CD14-positive monocyte (primary cell): ENCODE measurements around the gene SKOR2. TPM values are rescaled to one million over a fixed set of nuclear protein-coding genes. Genes with fewer than 3 reads are reported as not detected.

Experiments
- DNase-seq, 3 donors: peaks; one replicate each; pipeline ENCODE4 v3.0.0-alpha.2; 2011 to 2022
- H2AFZ ChIP-seq: 2 replicates; pipeline ENCODE4 v1.6.0; 2012; ENCODE audit warnings: mild to moderate bottlenecking, low read depth, low read length, inconsistent platforms; ENCODE audit not compliant: insufficient read depth, poor library complexity, severe bottlenecking
- H3K27ac ChIP-seq, 2 donors: 1 replicate in 1 of 2; 2 replicates in 1 of 2; pipeline ENCODE4 v1.5.1; 2012 to 2013; ENCODE audit warnings: low read length in 2 of 2, control low read depth in 1 of 2, inconsistent platforms in 1 of 2, low read depth in 1 of 2, mild to moderate bottlenecking in 1 of 2
- H3K27me3 ChIP-seq, 2 donors: one replicate each; pipeline versions ENCODE4 v1.6.0 to v1.6.1; 2011 to 2013; ENCODE audit warnings: low read length in 2 of 2; ENCODE audit not compliant: control insufficient read depth in 2 of 2, insufficient read depth in 2 of 2
- H3K36me3 ChIP-seq, 2 donors: replicated peaks in 1 of 2; 1 replicate in 1 of 2; 2 replicates in 1 of 2; pipeline versions ENCODE4 v1.5.1 to v1.6.1; 2012 to 2013; ENCODE audit warnings: low read length in 2 of 2, control low read depth in 1 of 2, inconsistent platforms in 1 of 2, mild to moderate bottlenecking in 1 of 2; ENCODE audit not compliant: insufficient read depth in 2 of 2, control insufficient read depth in 1 of 2
- H3K4me1 ChIP-seq, 2 donors: 1 replicate in 1 of 2; 2 replicates in 1 of 2; pipeline versions ENCODE4 v1.5.1 to v1.6.1; 2012 to 2013; ENCODE audit warnings: low read length in 2 of 2, control low read depth in 1 of 2, inconsistent platforms in 1 of 2, mild to moderate bottlenecking in 1 of 2, moderate library complexity in 1 of 2; ENCODE audit not compliant: insufficient read depth in 2 of 2, control insufficient read depth in 1 of 2
- H3K4me2 ChIP-seq: replicated peaks from 2 replicates; pipeline ENCODE3; 2012; ENCODE audit warnings: low read length, moderate library complexity, mild to moderate bottlenecking; ENCODE audit not compliant: poor library complexity, severe bottlenecking; ENCODE audit errors: extremely low read depth
- H3K4me3 ChIP-seq, 3 experiments: fragments of 200-600 bp in 1 of 3; sonication (generic) in 1 of 3; replicated peaks in 1 of 3; 1 replicate in 2 of 3; 2 replicates in 1 of 3; pipeline ENCODE4 v1.5.1; 2011 to 2013; ENCODE audit warnings: low read length in 3 of 3, mild to moderate bottlenecking in 3 of 3, control low read depth in 2 of 3, low read depth in 2 of 3, inconsistent platforms in 1 of 3, moderate library complexity in 1 of 3
- H3K79me2 ChIP-seq: 2 replicates; pipeline ENCODE4 v1.6.0; 2012; ENCODE audit warnings: mild to moderate bottlenecking, control low read depth, inconsistent platforms, low read length, moderate library complexity; ENCODE audit not compliant: insufficient read depth
- H3K9ac ChIP-seq: 2 replicates; pipeline ENCODE4 v1.6.0; 2017; ENCODE audit warnings: low read length, mild to moderate bottlenecking; ENCODE audit not compliant: insufficient read depth, poor library complexity, severe bottlenecking
- H3K9me3 ChIP-seq, 2 donors: replicated peaks in 1 of 2; 1 replicate in 1 of 2; 2 replicates in 1 of 2; pipeline versions ENCODE4 v1.5.1 to v1.6.1; 2012 to 2013; ENCODE audit warnings: low read length in 2 of 2, control low read depth in 1 of 2; ENCODE audit not compliant: control insufficient read depth in 1 of 2, insufficient read depth in 1 of 2
- H4K20me1 ChIP-seq: 2 replicates; pipeline ENCODE4 v1.6.0; 2012; ENCODE audit warnings: mild to moderate bottlenecking, low read length, control low read depth, moderate library complexity; ENCODE audit not compliant: insufficient read depth
- H3K27ac Mint-ChIP-seq, 7 donors: one replicate each; pipeline ENCODE4 v1.8.0; 2020; ENCODE audit warnings: mild to moderate bottlenecking in 7 of 7, mixed read lengths in 7 of 7, moderate library complexity in 6 of 7, inconsistent platforms in 2 of 7
- H3K27me3 Mint-ChIP-seq, 3 donors: one replicate each; pipeline ENCODE4 v1.8.0; 2021 to 2022; ENCODE audit warnings: low read depth in 3 of 3, mild to moderate bottlenecking in 3 of 3, mixed read lengths in 3 of 3, moderate library complexity in 3 of 3, inconsistent platforms in 1 of 3
- H3K36me3 Mint-ChIP-seq, 2 donors: one replicate each; pipeline ENCODE4 v1.8.0; 2020; ENCODE audit warnings: mixed read lengths in 2 of 2, inconsistent platforms in 1 of 2, mild to moderate bottlenecking in 1 of 2
- H3K4me1 Mint-ChIP-seq: one replicate; pipeline ENCODE4 v1.8.0; 2020; ENCODE audit warnings: mild to moderate bottlenecking, mixed read lengths
- H3K4me3 Mint-ChIP-seq, 2 donors: one replicate each; pipeline ENCODE4 v1.8.0; 2020; ENCODE audit warnings: mild to moderate bottlenecking in 2 of 2, mixed read lengths in 2 of 2, moderate library complexity in 1 of 2
- H3K9me3 Mint-ChIP-seq, 7 donors: one replicate each; pipeline ENCODE4 v1.8.0; 2020 to 2022; ENCODE audit warnings: mixed read lengths in 7 of 7, mild to moderate bottlenecking in 6 of 7, moderate library complexity in 6 of 7, inconsistent platforms in 2 of 7
- WGBS: methylation state at CpG from one replicate; pipeline ENCODE4 v1.1.5; 2013; ENCODE audit warnings: missing lambda C conversion rate; ENCODE audit not compliant: insufficient coverage; 5-methylcytosine and 5-hydroxymethylcytosine counted together
- intact Hi-C, 2 donors: fragments of 100-400 bp; cut with micrococcal nuclease; formaldehyde crosslinking; loops; one replicate each; pipeline versions ENCODE4 v1.15.0 to v1.15.1; 2023
- polyA plus RNA-seq, 3 donors: library from polyadenylated mRNA; depleted of rRNA in 1 of 3; unstranded in 2 of 3; stranded (reverse) in 1 of 3; fragments of 300-500 nt in 2 of 3; fragments of >200 nt in 1 of 3; fragmentation: Illumina TruSeq in 2 of 3; gene quantifications; 1 replicate in 2 of 3; 2 replicates in 1 of 3; pipeline ENCODE4 v1.2.3, GENCODE V29; 2012 to 2021
- TF ChIP-seq, protein P1 (sequence below): fragments of 200-600 bp; IDR thresholded peaks from one replicate; pipeline ENCODE4 v1.8.0; 2022; ENCODE audit warnings: antibody characterized with exemption, mild to moderate bottlenecking

Gene SKOR2
- polyA plus RNA-seq, 3 donors: not detected

DNA sequence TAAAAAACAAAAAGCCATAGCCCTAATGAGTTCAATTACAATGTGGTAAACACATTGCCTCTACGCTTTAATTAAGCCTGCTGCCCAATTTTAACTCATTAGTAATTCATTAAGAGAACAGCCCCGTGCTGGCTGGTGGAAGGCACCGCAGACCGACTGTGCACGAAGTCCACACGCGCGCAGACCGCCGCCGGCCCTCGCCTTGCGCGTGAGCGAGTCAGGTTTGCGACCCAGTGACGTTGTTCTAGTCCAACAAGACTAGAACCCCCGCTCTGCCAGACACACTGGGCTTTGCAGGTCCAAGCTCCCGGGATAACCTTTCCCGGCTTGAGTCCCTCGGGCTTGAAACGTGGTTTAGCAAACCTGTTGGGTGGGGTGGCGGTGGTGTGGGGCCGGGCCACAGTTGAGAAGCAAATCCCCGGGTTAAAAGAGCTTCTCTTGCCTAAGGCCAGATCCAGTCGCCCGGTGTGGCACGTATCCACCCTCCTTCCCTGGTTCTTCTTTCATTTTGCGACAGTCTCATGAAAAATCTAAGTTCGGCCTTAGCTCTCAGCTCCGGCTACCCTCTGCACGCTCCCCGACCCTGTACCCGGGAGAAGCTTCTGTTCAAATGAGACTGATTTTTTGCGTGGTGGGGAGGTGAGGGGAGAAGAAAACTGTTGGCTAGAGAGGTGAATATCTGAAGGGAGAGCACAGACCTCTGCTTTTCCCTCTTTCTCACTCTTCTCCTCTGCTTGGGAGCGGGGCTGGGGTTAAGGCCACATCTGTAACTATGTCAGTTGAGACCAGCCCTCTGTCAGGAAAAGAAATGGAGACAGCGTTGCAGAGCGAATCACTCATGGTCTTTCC lies 11.1 kb upstream of the SKOR2 start:
- Histone ChIP-seq H3K36me3 (no peaks in the 10 kb centered on the region), H3K27ac (no peak overlapping the region), H3K79me2 (no peaks in the 10 kb centered on the region), H3K9me3 (peaks cover 0 to 38% of the 10 kb centered on the region in 2 donors), H2AFZ (no peak overlapping the region), H3K4me1 (no peaks in the 10 kb centered on the region), H3K27me3 (peaks cover 42 to 68% of the 10 kb centered on the region in 2 donors), H3K4me2 (no peak overlapping the region), H3K9ac (no peak overlapping the region), H3K4me3 (no peak overlapping the region), H4K20me1 (no peaks in the 10 kb centered on the region)
- intact Hi-C loops: no loop called here
- DNase-seq: no peak
- Mint-ChIP-seq H3K9me3 (peaks cover 0 to 31% (median 22%) of the 10 kb centered on the region in 7 donors), H3K36me3 (peaks cover 0 to 2% of the 10 kb centered on the region in 2 donors), H3K4me3 (peak overlapping the region in 1 of 2 donors; percentile 82), H3K4me1 (no peaks in the 10 kb centered on the region), H3K27ac (no peak overlapping the region), H3K27me3 (peaks cover 63 to 71% (median 67%) of the 10 kb centered on the region in 3 donors)
- 8% methylated on average over 22 of the region's 38 CpGs for WGBS
- TF ChIP-seq, protein P1, sequence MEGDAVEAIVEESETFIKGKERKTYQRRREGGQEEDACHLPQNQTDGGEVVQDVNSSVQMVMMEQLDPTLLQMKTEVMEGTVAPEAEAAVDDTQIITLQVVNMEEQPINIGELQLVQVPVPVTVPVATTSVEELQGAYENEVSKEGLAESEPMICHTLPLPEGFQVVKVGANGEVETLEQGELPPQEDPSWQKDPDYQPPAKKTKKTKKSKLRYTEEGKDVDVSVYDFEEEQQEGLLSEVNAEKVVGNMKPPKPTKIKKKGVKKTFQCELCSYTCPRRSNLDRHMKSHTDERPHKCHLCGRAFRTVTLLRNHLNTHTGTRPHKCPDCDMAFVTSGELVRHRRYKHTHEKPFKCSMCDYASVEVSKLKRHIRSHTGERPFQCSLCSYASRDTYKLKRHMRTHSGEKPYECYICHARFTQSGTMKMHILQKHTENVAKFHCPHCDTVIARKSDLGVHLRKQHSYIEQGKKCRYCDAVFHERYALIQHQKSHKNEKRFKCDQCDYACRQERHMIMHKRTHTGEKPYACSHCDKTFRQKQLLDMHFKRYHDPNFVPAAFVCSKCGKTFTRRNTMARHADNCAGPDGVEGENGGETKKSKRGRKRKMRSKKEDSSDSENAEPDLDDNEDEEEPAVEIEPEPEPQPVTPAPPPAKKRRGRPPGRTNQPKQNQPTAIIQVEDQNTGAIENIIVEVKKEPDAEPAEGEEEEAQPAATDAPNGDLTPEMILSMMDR: no peak

DNA sequence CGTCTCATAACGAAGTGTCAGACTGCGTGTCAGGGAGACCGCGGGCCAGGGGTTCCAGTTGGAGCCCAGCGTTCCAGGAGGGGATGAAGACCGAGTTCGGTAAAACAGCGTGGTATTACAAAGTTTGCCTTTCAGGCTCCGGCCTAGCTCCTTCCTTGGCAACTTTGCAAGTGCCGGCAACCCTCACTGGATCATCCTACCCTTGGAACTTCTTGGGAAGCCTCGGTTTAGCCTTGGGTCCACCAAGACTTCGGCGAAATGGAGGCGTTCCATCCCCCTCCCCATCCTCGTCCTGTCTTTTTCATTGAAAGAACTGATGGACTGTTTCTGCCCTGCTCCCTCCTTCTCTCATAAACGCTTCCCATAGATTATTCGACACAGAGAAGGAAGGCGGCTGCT lies 10.4 kb upstream of the SKOR2 start:
- no peak overlapping the region for H3K27ac Mint-ChIP-seq

More for the DNA sequence above, 10.4 kb upstream of the SKOR2 start:
- Histone ChIP-seq H4K20me1 (no peaks in the 10 kb centered on the region), H3K4me1 (no peaks in the 10 kb centered on the region), H3K4me3 (no peak overlapping the region), H3K4me2 (no peak overlapping the region), H3K27me3 (peaks cover 43 to 72% of the 10 kb centered on the region in 2 donors), H3K9me3 (peaks cover 0 to 38% of the 10 kb centered on the region in 2 donors), H3K9ac (no peak overlapping the region), H3K79me2 (no peaks in the 10 kb centered on the region), H3K27ac (no peak overlapping the region), H2AFZ (no peak overlapping the region), H3K36me3 (no peaks in the 10 kb centered on the region)
- Mint-ChIP-seq H3K4me1 (no peaks in the 10 kb centered on the region), H3K36me3 (peaks cover 0 to 2% of the 10 kb centered on the region in 2 donors), H3K4me3 (peak overlapping the region in 1 of 2 donors; percentile 82), H3K27me3 (peaks cover 67 to 72% (median 70%) of the 10 kb centered on the region in 3 donors), H3K9me3 (peaks cover 0 to 31% (median 22%) of the 10 kb centered on the region in 7 donors)
- TF ChIP-seq, protein P1: no peak
- intact Hi-C loops: no loop called here
- WGBS: 8% methylated on average over 16 of the region's 19 CpGs
- DNase-seq: no peak
